OCI-LY1 (cell line): Measurements from ENCODE around the gene ALDOA.

ENCODE experiments used
- H2AFZ ChIP-seq: fragments of 200-600 bp; sonication (generic), shearing (Covaris generic); 2 replicates; pipeline ENCODE4 v1.6.0; 2014; ENCODE audit warnings: antibody characterized with exemption, mild to moderate bottlenecking, low read length
- H3F3A ChIP-seq: fragments of 200-600 bp; sonication (generic), shearing (Covaris generic); 2 replicates; pipeline ENCODE4 v1.6.0; 2014; ENCODE audit warnings: mild to moderate bottlenecking, antibody characterized with exemption, low read length, moderate library complexity; ENCODE audit not compliant: insufficient read depth
- H3K27ac ChIP-seq: fragments of 200-600 bp; sonication (generic); 2 replicates; pipeline ENCODE4 v1.5.1; 2014; ENCODE audit warnings: low read length, mixed run types, mild to moderate bottlenecking, low read depth; ENCODE audit not compliant: poor library complexity, severe bottlenecking
- H3K27me3 ChIP-seq: fragments of 200-600 bp; sonication (generic); 2 replicates; pipeline ENCODE4 v1.6.0; 2014; ENCODE audit warnings: antibody characterized with exemption, mild to moderate bottlenecking, low read length, moderate library complexity; ENCODE audit not compliant: insufficient read depth
- H3K36me3 ChIP-seq: fragments of 200-600 bp; sonication (generic); 2 replicates; pipeline ENCODE4 v1.6.1; 2014; ENCODE audit warnings: mild to moderate bottlenecking, antibody characterized with exemption, low read length, moderate library complexity, mixed read lengths; ENCODE audit not compliant: insufficient read depth
- H3K4me1 ChIP-seq: fragments of 200-600 bp; sonication (generic); 2 replicates; pipeline ENCODE4 v1.5.1; 2014; ENCODE audit warnings: mild to moderate bottlenecking, low read length, moderate library complexity; ENCODE audit not compliant: insufficient read depth, severe bottlenecking
- H3K4me2 ChIP-seq: fragments of 200-600 bp; sonication (generic), shearing (Covaris generic); 2 replicates; pipeline ENCODE4 v1.6.1; 2014; ENCODE audit warnings: low read length
- H3K4me3 ChIP-seq: fragments of 200-600 bp; sonication (generic); 2 replicates; pipeline ENCODE4 v1.5.1; 2014; ENCODE audit warnings: low read length, low read depth, mild to moderate bottlenecking, mixed read lengths; ENCODE audit not compliant: poor library complexity, severe bottlenecking
- H3K79me2 ChIP-seq: fragments of 200-600 bp; shearing (Covaris generic); 2 replicates; pipeline ENCODE4 v1.6.1; 2016; ENCODE audit warnings: mixed run types, low read length, mixed read lengths; ENCODE audit not compliant: insufficient read depth
- H3K9ac ChIP-seq: fragments of 200-600 bp; sonication (generic), shearing (Covaris generic); 2 replicates; pipeline ENCODE4 v1.6.1; 2014; ENCODE audit warnings: mild to moderate bottlenecking, low read length, mixed read lengths
- H3K9me2 ChIP-seq: fragments of 200-600 bp; sonication (generic), shearing (Covaris generic); 2 replicates; pipeline ENCODE4 v1.6.1; 2014; ENCODE audit warnings: low read depth, mild to moderate bottlenecking, low read length, mixed read lengths
- H3K9me3 ChIP-seq: fragments of 200-600 bp; shearing (Covaris generic); 2 replicates; pipeline ENCODE4 v1.6.1; 2014; ENCODE audit warnings: low read length, mixed read lengths
- H4K20me1 ChIP-seq: fragments of 200-600 bp; sonication (generic), shearing (Covaris generic); 2 replicates; pipeline ENCODE4 v1.6.0; 2016; ENCODE audit warnings: mild to moderate bottlenecking, low read length; ENCODE audit not compliant: insufficient read depth
- EZH2 ChIP-seq: fragments of 200-600 bp; sonication (generic), shearing (Covaris generic); IDR thresholded peaks from 2 replicates; pipeline ENCODE4 v1.8.0; 2017; ENCODE audit warnings: borderline replicate concordance, mixed run types, mild to moderate bottlenecking, antibody characterized with exemption, low read length, moderate library complexity, mixed read lengths
- TF ChIP-seq, protein P1 (sequence below): fragments of 200-600 bp; sonication (generic), shearing (Covaris generic); IDR thresholded peaks from 2 replicates; pipeline ENCODE4 v1.5.1; 2017; ENCODE audit warnings: mild to moderate bottlenecking, antibody characterized with exemption, low read length, moderate library complexity, mixed read lengths

The ALDOA gene

DNA sequence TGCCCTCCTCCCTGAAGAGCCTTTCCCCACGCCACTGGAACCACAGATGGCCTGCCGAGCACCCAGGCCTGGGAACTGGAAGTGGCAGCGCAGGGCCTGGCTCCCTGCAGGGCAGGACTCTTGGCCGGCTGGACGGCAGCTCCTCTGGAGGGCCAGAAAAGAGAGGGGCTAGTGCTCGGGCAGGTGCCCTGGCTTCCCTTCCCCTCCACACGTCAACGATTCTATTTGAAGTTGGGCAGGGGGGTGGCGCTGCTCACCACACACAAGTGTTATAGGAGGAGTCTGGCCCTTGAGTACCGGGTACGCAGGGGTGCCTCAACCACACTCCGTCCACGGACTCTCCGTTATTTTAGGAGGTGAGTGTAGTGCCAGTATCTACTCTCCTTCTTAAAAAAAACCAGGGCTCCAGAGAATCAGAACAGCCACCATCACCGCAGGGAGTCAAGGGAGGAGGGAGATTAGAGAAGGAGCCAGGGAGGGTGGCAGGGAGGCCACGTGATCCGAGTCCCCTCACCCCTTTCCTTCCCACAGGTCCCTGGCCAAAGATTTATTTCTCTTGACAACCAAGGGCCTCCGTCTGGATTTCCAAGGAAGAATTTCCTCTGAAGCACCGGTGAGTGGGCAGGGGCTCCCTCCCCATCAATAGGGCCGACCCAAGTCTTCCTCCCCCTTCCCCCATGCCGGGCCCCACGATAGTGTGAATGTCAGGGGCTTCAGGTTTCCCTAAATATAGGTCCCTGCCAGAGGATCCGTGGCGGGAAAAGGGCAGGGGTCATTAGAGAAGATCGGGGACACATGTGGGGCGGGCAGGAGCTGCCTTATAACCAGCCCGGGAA is 1.4 kb upstream of the ALDOA start:
- Histone ChIP-seq H4K20me1 (no peaks in the 10 kb centered on the region), H3F3A (no peaks in the 10 kb centered on the region), H3K79me2 (peaks cover 13% of the 10 kb centered on the region), H3K4me2 (peak overlapping the region; percentile 82), H3K27me3 (no peaks in the 10 kb centered on the region), H3K4me1 (peaks cover 41% of the 10 kb centered on the region), H3K36me3 (peaks cover 33% of the 10 kb centered on the region), H2AFZ (no peak overlapping the region), H3K4me3 (peak overlapping the region; percentile 78), H3K9ac (peak overlapping the region; percentile 94), H3K9me2 (no peaks in the 10 kb centered on the region), H3K9me3 (no peaks in the 10 kb centered on the region), H3K27ac (peak overlapping the region; percentile 90)
- TF ChIP-seq, protein P1, sequence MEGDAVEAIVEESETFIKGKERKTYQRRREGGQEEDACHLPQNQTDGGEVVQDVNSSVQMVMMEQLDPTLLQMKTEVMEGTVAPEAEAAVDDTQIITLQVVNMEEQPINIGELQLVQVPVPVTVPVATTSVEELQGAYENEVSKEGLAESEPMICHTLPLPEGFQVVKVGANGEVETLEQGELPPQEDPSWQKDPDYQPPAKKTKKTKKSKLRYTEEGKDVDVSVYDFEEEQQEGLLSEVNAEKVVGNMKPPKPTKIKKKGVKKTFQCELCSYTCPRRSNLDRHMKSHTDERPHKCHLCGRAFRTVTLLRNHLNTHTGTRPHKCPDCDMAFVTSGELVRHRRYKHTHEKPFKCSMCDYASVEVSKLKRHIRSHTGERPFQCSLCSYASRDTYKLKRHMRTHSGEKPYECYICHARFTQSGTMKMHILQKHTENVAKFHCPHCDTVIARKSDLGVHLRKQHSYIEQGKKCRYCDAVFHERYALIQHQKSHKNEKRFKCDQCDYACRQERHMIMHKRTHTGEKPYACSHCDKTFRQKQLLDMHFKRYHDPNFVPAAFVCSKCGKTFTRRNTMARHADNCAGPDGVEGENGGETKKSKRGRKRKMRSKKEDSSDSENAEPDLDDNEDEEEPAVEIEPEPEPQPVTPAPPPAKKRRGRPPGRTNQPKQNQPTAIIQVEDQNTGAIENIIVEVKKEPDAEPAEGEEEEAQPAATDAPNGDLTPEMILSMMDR = peak; percentile 60
- no peak for TF ChIP-seq EZH2

DNA sequence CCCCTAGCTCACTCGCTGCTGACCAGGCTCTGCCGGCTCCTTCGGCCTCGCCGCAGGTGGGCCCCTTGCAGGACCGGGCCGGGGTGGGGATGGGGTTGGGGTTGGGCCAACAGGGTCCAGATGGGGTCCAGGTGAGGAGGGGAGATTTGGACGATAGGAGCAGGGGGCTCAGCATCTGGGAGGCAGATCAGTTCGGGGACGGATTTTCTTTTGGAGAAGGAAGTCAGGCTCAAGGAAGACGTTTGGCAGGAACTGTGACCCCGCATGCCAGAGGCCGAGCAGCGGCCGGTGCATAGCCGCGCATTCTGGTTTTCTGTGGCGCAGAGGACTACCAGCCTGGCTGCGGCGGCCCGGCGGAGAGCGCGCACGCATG is 845 bp upstream of the ALDOA start:
- Histone ChIP-seq H3K79me2 (peaks cover 13% of the 10 kb centered on the region), H3K36me3 (peaks cover 39% of the 10 kb centered on the region), H3K4me3 (peak overlapping the region; percentile 78), H3K9ac (peak overlapping the region; percentile 94), H3K4me1 (peaks cover 47% of the 10 kb centered on the region), H3K27ac (peak overlapping the region; percentile 90), H3K9me2 (no peaks in the 10 kb centered on the region), H2AFZ (no peak overlapping the region), H4K20me1 (no peaks in the 10 kb centered on the region), H3K4me2 (peak overlapping the region; percentile 82), H3K9me3 (no peaks in the 10 kb centered on the region), H3F3A (no peaks in the 10 kb centered on the region), H3K27me3 (no peaks in the 10 kb centered on the region)
- TF ChIP-seq EZH2 = no peak
- TF ChIP-seq, protein P1 = no peak

DNA sequence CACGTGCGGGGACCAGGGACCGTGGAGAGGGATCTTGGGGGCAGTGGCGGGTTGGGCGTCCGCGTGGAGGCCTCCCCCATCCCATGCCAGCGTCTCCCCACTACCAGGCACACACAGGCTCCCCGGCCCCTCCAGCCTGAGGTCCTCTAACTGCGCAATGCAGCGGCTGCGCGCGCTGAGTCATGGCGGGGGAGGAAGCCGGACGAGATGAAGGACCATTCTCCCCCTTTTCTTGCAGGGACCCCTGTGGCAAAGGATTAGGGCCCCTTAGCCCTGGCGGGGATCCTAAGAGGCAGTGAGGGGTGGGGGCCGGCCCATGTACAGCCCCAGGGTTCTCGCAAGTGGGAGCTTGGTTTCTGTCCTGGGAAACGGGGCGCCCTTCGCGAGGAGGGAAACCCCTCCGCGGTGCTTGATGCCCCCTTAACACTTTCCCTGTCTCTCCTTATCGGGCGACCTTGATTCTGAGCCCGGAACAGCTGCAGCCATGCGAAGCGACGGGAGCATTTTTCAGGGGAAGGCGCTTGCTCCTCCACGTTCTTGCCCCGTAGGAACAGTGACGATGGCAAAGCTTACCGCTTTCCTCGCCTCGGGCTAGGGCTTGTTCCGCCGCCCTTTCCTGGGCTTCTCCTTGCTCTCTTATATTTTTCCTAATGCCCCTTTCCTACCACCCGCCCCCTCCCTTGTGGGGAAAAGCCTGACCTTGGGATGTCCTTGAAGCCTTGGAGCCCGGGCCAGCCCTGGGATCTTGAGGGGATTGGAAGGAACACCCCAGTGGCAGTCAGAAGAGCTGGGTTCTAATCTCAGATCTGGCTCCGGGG is 592 bp downstream of the ALDOA start:
- Histone ChIP-seq H3K9ac (peak overlapping the region; percentile 76), H3K9me2 (no peaks in the 10 kb centered on the region), H3K4me2 (peak overlapping the region; percentile 88), H3K9me3 (no peaks in the 10 kb centered on the region), H3K27me3 (no peaks in the 10 kb centered on the region), H4K20me1 (no peaks in the 10 kb centered on the region), H3K27ac (peak overlapping the region; percentile 72), H3K79me2 (peaks cover 13% of the 10 kb centered on the region), H3K36me3 (peaks cover 54% of the 10 kb centered on the region), H3K4me1 (peaks cover 55% of the 10 kb centered on the region), H3F3A (no peaks in the 10 kb centered on the region), H2AFZ (no peak overlapping the region), H3K4me3 (peak overlapping the region; percentile 78)
- TF ChIP-seq EZH2 = no peak
- TF ChIP-seq, protein P1 = no peak
